HG03354 (cell line): ENCODE measurements around the gene PDE6B.

Experiments
- ATAC-seq: cut with Tn5 transposase; IDR thresholded peaks from one replicate; pipeline ENCODE4 v1.9.1; 2021; ENCODE audit warnings: mild to moderate bottlenecking; ENCODE audit not compliant: unreplicated experiment, poor library complexity, severe bottlenecking

PDE6B gene

DNA sequence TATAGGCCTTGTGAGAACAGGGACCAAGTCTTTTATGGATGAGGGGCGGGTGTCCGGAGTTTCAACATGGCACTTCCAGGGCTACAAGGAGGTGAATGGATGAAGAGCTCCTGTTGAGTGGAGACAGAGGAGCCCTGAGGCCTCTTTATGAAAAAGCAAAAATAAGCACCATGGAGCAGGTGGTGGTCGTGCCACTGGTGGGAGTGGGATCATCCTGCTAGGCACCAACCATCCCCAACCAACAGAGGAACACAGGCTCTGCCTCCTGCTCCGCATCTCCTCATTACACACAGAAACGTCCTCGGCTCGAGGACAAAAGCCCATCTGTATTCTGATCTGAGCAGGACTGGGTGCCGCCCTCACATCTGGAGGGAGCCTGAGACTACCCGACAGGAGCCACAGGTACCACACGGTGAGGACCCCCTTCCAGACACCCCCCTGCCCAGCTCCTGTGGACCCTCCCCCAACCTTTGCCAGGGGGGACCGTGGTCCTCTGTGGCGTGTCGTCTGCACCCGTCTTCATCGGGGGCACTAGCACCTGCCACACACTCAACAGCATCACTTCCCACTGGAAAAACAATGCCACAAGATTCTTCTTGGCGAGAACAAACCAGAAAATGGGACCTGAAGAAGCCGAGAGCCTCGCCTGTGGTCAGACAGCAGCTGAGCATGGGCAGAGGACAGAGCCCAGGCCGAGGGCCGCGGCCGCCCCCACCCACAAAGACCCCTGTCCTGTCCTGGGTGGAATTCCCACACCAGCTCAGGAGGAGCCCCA lies 3.9 kb upstream of the PDE6B start:
- ATAC-seq, result no peak

DNA sequence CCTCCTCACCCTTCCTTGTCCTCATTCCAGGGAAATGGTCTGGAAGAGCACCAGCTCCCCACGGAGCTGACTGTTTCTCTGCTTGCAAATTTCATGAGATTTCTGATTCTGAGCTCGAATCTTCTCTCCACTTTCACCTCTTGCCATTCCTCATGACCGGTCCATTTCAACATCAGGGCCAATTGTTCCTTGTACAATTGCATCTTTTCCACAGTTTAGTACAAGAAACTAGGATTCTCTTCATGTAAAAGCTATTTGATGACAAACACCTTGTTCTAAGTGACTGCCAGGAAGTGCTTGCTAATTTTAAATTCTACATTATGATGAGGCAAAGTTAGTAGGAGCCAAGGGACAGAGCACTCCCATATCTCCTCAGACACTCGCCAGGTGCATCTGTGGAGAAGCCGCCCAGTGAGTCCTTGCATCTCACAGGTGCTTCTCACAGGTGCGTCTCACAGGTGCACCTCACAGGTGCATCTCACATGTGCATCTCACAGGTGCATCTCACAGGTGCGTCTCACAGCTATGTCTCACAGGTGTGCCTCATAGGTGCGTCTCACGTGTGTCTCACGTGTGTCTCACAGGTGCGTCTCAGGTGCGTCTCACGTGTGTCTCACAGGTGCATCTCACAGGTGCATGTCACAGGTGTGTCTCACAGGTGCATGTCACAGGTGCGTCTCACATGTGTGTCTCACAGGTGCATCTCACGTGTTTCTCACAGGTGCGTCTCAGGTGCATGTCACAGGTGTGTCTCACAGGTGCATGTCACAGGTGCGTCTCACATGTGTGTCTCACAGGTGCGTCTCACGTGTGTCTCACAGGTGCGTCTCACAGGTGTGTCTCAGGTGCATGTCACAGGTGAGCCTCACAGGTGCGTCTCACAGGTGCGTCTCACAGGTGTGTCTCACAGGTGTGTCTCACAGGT lies 3.0 kb upstream of the PDE6B start:
- no peak for ATAC-seq

DNA sequence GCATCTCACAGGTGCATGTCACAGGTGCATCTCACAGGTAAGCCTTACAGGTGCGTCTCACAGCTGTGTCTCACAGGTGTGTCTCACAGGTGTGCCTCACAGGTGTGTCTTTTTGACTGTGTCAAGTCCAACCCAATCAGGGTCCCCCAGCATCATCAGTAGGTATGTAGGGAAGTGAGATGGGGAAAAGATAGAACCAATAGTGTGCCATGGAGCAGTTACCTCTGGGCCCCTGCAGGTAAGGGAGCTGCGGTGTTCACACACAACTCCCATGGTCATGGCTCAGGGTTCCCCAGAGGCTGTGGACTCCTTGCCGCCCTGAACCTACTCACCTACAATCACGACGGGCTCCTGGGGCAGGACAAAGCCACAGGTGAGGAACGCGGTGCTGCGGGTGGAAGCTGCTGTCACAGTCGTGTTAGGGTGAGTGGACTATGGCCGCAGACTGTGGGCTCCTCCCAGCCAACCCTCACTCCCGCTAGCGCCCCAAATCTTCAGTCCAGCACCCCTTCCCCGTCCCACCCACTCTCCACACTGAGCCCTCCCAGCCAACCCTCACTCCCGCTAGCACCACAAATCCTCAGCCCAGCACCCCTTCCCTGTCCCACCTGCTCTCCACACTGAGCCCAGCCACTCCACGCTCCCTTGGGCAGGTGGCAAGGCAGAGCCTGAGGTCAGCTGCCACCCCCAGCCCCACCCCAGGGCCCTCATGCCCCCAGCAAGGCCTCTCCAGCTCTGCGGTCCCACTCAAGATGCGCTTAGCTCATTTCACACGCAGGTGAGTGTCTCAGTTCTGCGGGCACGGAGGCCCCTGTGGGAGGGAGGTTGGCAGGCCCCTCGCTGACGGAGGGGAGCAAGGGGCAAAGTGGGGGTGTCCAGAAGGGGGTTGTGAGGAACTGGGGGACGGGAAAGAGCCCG lies 2.1 kb upstream of the PDE6B start:
- ATAC-seq, result no peak

DNA sequence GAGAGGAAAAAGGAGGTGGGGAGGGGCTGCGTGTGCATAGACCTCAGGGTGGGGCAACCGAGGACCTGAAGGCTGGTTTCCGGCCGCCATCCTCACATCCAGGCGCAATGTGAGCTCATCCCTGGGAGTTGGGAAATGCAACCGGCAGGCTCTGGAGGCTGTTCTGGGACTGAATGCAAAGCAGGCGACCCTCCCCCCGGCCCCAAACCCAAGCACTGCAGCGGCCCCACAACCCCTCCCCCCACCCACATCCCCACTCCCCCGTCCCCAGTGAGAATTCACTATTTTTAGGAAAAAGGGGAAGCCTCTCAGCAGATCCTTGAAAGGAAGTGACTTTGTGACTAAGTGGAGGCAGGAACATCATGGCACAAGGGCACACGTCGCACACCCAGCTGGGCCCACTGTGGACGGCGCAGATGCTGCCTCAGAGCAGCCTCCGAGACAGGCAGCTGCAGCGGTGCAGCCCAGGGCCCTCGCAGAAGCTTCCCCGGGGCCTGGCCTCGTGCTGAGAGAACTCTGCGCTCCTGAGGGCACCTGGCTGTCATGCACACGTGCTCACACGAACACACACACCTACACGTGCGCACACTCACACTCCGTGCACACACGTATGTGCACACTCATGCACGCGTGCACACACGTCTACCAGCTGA lies 1.3 kb upstream of the PDE6B start:
- ATAC-seq, result no peak

DNA sequence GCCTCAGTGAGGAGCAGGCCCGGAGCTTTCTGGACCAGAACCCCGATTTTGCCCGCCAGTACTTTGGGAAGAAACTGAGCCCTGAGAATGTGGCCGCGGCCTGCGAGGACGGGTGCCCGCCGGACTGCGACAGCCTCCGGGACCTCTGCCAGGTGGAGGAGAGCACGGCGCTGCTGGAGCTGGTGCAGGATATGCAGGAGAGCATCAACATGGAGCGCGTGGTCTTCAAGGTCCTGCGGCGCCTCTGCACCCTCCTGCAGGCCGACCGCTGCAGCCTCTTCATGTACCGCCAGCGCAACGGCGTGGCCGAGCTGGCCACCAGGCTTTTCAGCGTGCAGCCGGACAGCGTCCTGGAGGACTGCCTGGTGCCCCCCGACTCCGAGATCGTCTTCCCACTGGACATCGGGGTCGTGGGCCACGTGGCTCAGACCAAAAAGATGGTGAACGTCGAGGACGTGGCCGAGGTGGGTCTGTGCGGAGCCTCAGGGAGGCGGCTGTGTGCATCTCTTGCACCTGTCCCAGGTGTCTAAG lies 323 bp downstream of the PDE6B start:
- ATAC-seq, result no peak

DNA sequence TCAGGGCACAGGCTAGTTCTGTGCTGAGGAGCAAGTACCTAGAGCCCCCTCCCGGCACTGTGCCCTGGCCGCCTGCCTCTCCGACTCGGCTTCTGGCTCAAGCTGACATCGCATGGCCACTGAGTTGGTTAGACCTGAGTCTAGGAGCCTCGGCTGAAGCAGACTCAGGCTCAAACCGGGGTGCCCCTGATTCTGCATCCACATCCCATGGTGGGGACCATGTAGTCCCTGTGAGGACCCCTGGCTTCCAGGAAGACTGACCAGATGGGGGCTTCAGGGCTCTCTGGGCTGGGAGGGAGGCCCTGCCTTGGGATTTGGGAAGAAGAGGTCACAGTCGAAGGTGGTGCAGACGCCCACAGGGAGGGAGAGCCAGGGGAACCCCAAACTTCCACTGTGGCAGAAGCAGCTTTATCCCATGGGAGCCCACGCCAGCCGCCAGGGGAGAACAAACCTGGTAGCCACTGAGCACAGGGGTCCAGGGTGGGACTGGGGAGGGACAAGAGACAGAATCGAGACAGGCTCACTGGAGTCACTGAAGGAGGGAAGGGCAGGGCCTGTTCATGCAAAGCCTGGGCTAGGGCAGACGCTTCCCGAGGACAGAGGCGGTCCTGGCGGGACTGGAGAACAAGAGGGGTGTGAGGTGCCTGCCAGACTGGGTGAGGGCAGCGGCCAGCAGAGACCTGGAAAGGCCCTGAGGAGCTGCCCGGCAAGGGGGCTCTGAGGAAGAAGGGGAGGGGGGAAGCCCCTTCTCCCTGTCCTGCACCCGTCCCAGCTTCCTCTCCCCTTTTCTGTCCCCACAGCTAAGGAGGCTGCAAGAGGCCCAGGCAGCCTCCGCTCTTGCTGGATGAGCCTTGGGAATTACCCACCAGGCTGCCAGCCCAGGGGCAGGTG lies 1.1 kb downstream of the PDE6B start:
- ATAC-seq, result no peak

DNA sequence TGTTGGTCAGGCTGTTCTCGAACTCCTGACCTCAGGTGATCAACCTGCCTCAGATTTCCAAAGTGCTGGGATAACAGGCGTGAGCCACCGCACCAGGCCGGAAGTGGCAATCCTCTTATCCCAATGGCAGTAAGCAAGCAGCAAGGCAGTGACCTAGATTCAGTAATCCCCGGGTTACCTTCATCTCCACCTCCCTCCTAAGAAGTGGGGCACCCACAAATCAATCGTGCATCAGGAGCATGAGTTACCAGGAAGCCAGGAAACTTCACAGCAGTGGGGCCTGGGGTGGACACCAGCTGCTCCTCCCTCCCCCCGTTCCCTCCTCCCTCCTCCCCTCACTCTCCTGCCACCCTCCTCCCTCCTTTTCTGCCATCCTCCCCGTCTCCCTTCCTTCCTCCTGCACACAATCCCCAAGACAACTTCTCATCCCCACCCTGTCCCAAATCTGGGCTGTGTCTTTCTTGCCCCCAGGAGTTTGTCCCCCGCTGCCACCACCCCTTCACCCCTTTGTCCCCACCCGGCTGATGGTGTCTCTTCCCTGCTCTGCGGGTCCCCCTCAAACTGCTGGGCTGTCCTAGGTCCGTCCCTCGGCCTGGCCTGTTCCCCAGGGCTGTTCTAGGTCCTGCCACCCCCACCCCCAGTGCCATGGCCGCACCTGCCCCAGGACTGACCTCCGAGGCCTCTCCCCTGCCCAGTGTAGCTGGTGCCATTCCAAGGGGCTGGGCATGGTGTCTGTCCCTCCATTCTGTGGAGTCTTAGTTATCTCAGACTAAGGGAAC lies 2.2 kb downstream of the PDE6B start:
- ATAC-seq, result no peak

DNA sequence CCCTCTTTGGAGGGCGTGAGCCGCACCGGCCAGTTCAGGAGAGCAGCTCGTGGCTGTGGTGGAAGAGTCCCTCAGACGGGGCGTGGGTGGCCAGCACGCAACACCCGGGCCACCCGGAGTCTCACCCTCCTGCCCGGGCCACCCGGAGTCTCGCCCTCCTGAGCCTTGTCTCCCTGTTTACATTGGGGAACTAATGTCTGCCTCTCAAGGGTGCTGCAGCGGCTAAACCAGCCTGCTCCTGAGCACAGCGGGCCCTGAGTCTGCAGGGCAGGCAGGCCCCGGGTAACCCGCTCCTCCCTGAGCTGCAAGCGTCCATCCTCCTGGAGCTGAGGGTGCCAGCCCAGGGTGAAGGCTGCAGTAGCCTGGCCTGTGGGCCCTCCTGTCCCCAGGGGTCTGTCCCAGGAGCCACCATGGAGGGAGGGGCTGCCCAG lies 3.0 kb downstream of the PDE6B start:
- ATAC-seq, result no peak

DNA sequence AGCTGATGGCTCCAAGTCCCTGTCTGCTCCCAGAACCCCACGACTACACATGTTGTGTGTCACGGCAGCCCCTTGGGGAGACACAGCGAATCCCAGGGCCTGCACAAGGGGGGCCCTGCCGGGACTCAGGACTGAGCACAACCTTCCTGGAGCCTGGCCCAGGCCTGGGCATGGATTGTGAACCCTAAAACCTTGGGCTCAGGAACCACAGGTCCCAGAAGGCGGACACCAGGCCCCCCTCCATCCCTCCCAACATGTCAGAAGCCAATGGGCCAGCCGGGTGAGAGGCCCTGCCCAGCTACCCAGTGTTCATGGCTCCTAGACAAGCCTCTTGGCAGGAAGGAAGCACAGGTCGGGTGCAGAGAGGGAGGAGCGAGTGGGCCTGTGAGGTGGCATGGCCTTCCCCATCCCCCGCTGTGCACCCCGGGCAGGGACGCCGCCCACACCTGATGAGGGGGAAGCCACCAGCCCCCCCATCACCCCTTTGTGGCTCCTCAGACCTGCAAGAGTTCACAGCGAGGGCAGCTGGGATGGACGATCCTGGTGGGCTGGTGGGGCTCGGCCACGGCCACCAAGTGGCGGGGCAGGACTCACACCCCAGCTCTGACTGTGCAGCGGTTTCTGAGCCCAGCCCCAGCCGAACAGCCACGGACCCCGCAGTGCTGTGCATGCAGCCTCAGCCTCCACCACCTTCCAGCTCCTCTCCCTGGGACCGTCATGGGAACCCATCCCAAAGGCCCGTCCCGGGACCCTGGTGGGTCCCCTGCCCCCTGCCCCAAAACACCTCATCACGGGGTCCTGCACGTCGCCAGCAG lies 3.7 kb downstream of the PDE6B start:
- no peak for ATAC-seq

DNA sequence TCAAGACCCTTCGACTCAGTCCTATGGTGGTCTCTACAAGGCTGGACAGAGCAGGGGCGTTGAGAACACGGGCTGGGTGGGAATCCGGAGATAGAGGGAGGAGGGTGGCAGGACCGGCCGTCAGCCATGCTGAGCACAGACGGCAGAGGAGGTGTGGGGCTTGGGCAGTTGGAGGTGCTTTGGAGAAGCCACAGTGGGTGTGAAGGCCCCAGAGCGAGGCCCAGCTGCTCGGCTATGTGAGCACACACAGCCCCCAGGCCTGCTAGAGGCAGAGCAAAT lies 4.2 kb downstream of the PDE6B start:
- no peak for ATAC-seq

DNA sequence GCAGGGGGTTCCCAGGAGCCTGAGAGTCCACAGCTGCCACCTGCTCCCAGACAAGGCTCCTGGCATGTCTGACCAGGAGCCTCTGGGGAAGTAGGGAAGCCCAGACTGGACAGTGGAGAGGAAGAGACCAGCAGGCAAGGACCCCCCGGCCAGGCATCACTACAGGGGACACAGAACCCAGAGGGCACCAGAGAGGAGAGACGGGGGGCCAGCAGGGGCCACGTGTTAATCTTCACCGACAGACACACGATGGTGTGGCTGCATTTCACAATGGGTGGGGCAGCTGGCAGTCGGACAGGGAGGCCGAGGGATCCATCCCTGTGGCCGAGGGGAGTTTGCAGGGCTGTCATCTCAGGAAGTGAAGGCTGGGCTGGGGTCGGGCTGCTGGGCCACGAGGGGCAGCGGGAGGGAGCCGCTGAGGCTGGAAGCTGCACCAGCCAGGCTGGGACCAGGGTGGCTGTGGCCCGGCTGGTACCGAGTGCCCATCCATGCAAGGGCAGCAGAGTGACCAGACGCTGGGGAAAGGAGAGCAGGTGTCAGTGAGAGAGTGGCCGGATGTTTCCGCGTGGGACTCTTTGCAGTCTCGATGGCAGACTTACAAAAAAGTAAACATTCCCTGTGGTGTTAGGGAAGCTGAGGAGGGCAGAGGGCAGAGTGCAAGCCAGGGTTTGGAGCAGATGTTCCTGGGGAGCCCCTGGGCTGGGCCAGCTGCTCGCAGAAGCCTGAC lies 4.7 kb downstream of the PDE6B start:
- ATAC-seq, result no peak

DNA sequence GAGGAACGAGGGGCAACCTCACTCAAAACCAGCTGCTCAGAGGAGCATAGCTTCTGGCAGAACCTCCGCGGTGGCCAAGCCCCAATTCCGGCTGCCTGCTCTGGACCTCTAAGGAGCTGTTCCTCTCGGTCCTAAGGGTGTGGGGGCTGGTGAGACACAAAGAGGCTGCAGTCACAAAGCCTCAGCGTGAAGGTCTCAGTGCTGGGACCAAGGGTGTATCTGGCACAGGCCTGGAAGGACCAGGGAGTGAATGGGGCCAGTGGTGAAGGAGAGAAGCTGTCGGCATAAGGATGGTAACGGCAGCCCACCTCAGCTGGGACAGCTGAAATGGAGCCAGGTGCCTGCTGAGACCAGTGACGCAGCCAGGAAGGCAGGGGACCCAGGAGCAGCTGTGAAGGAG lies 5.3 kb downstream of the PDE6B start:
- no peak for ATAC-seq

DNA sequence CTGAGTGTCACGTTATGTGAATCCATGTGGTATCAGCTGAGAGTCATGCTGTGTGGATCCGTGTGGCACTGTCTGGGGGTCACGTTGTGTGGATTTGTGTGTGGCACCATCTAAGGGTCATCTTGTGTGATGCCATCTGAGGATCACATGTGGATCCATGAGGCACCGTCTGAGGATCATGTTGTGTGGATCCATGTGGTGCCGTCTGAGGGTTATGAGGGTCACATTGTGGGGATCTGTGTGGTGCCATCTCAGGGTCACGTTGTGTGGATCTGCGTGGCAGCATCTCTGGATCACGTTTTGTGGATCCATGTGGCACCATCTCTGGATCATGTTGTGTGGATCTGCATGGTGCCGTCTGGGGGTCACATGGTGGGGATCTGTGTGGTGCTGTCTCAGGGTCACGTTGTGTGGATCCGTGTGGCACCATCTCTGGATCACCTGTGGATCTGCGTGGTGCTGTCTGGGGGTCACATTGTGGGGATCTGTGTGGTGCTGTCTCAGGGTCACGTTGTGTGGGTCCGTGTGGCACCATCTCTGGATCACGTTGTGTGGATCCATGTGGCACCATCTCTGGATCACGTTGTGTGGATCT lies 6.9 kb downstream of the PDE6B start:
- no peak for ATAC-seq

DNA sequence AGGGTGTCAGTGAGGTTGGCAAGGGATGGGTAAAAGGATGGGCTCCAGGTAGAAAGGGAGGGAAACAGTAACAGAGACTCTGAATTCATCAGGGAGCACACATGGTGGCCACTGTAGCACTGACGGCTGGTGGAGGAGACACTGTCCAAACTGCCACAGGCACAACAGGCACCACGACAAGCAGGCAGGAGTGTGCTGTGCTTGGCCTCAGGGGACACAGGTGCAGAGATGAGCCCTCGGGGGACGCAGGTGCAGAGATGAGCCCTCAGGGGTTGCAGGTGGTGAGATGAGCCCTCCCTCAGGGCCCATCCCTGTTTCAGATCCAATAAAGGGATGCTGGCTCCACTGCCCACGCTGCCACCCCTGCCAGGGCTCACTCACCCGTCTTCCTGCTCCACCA lies 7.6 kb downstream of the PDE6B start:
- ATAC-seq, result no peak

DNA sequence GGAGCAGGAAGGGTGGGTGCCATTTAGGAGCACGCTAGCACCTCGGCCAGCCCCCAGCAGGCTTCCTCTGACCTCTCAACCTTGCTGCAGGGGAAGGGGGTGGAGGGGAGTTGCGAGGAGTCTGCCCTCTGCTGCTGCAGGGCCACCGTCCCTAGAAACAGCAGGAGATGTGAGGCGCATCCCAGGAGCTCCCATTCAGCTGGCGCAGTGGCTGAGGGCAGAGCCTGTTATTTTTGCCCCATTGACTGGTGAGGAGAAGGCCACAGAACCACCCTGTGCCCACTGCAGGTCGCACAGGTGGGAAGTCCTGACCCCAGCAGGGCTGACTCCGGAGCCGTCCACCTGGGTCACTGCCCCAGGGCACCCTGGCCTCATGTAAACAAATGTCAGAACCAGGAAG lies 8.0 kb downstream of the PDE6B start:
- ATAC-seq, result no peak

DNA sequence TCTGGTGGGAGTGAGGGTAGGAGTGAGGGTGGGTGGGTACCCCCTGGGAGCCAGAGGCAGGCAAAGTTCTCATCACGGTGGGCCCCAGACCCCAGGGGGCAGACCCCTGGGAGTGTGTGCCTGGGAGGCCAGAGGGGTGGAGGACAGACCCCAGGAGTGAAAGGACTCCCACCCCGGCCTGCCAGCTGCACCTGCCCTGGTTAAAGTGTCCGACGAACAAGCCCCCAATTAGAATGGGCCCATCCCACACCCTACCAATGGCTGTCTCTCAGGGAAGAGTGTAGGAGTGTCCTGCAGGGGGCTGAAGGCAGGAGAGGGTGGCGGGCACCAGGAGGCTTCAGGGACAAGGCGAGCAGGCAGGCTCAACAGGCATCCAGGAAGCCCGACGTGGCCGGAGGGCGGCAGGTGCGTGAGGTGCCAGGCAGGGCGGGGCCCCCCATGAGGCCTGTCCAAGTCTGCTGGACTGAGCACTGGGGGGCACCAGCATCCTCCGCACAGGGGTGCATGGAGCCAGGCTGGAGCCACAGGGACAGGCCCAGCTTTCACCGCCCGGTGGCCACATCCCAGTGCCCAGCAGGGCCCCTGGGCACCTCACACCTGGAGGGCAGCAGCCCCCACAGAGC lies 8.7 kb downstream of the PDE6B start:
- no peak for ATAC-seq
